ENCODE results near the gene SOX5. TPM values are rescaled to one million over a fixed set of nuclear protein-coding genes. Genes with fewer than 3 reads are reported as not detected.

Gene SOX5
- polyA plus RNA-seq, 6 donors from 2014 or later = 1.7 to 6.3 (median 3.0) TPM; not detected in 1

DNA sequence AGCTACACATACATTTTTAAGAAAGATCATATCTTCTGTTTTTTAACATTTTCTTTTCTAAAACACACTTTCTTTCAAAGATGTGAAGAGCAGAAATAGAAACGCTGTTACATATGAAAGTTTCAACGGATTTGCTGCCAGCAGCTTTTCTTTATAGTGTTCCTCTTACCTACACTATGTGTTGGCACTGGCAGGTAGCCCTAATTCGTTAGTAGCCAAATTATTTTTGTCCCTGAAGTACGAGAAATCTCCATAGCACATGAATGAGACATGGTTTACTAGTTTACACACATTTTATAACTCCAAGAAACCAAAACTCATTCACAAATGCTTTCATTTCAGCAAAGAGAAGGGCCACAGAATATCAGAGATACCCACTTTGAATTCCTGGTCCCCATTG lies 6.6 kb downstream of the SOX5 start:
- Mint-ChIP-seq H3K36me3 (no peaks in the 10 kb centered on the region), H3K4me1 (no peaks in the 10 kb centered on the region), H3K9me3 (no peaks in the 10 kb centered on the region), H3K4me3 (no peak overlapping the region), H3K27ac (no peak overlapping the region), H3K27me3 (peaks cover 0 to 8% (median 0%) of the 10 kb centered on the region in 3 donors)
- no peak for DNase-seq
- ATAC-seq (ENCODE audit: low read depth in 2 of 2) = no peak

DNA sequence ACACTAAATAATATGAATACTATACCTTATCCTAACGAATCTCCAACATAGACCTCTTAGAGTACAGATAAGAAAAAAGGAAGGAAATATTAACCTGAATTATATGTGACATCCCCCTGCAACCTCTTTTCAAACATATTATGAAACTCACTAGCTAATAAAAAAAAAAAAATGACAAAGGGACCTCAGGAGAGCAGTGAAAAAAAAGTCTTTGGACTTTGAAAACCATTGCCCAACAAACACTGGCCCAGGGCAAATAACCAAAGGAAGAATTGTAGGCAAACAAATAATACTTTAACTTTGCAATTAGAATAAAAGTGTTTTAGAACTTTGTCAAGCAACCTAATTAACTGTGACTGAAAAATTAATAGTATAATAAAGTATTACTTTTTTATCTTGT lies 7.7 kb downstream of the SOX5 start:
- Mint-ChIP-seq H3K4me1 (no peaks in the 10 kb centered on the region), H3K36me3 (no peaks in the 10 kb centered on the region), H3K9me3 (no peaks in the 10 kb centered on the region), H3K4me3 (no peak overlapping the region), H3K27me3 (peaks cover 0 to 3% (median 0%) of the 10 kb centered on the region in 3 donors), H3K27ac (no peak overlapping the region)
- no peak for ATAC-seq (ENCODE audit: low read depth in 2 of 2)
- DNase-seq = no peak

- Mint-ChIP-seq H3K27ac (no peak overlapping the region), H3K27me3 (no peaks in the 10 kb centered on the region), H3K36me3 (no peaks in the 10 kb centered on the region), H3K9me3 (no peaks in the 10 kb centered on the region), H3K4me3 (no peak overlapping the region), H3K4me1 (no peaks in the 10 kb centered on the region)
- DNase-seq (no peak), ATAC-seq (ENCODE audit: low read depth in 2 of 2) (no peak)
Measured at GRCh38 chr12:23938422-23938821, 11.0 kb downstream of the SOX5 start.

DNA sequence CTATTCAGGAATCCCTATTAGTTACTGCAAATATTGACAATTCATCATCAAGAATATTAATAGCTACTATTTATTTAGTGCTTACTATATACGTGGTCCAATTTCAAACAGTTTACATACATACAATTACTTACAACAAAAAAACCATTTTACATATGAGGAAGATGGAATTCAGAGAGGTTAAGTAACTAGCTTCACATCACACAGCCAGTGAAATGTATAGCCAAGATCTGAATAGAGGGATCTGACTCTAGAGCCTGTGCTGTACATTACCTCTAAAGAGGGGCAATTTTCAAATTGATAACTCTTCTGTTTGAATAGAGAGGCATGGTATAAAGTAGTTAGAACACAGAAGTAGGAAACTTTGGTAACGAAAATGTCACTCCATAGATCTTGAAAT lies 18.3 kb downstream of the SOX5 start:
- no peaks in the 10 kb centered on the region for H3K4me1 Mint-ChIP-seq
- ATAC-seq (ENCODE audit: low read depth in 2 of 2) (no peak), DNase-seq (no peak)
- no peaks in the 10 kb centered on the region for H3K27me3 Mint-ChIP-seq
- no peak overlapping the region for H3K4me3 Mint-ChIP-seq
- H3K27ac Mint-ChIP-seq = no peak overlapping the region
- H3K36me3 Mint-ChIP-seq = no peaks in the 10 kb centered on the region
- no peaks in the 10 kb centered on the region for H3K9me3 Mint-ChIP-seq

DNA sequence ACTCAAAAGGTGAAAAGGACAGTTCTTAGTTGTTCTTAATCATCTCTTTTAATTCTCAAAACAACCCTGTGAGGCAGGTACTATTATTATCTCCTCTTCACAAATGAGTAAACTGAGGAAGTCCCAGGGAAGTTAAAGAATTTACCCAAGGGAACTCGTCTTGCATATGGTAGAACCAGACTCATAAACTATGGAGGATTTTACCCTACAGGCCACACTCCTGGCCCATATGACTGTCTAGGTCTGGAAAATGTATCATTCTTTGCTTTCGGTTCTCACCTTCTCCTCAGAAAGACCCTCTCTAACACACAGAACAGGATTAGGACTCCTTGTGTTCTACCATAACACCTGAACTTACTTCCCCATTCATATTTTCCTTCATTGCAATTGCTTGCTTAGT lies 18.9 kb downstream of the SOX5 start:
- Mint-ChIP-seq H3K4me1 (no peaks in the 10 kb centered on the region), H3K9me3 (no peaks in the 10 kb centered on the region), H3K4me3 (no peak overlapping the region), H3K27ac (peak overlapping the region in 1 of 6 donors; percentile 59), H3K27me3 (no peaks in the 10 kb centered on the region), H3K36me3 (no peaks in the 10 kb centered on the region)
- ATAC-seq (ENCODE audit: low read depth in 2 of 2) (no peak), DNase-seq (no peak)

DNA sequence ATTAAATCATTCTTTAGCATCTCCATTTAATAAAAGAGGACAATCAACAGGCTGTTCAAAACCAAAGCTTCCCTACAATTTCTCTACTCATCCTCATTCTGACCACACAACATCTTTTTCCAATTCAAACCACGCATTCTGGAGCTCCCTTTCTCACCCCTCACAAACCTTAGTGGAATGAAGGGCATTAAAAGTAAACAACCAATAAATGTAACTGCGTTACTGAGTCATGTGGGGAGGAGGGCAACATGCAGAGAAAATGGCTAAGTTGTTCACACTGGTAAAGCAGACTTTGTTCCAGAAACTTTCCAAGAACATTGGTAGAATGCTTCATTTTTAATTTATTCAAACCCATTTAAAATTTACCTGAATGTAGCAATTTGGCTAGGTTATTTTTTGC lies 19.6 kb downstream of the SOX5 start:
- H3K9me3 Mint-ChIP-seq = no peaks in the 10 kb centered on the region
- DNase-seq (no peak), ATAC-seq (ENCODE audit: low read depth in 2 of 2) (no peak)
- no peaks in the 10 kb centered on the region for H3K27me3 Mint-ChIP-seq
- no peaks in the 10 kb centered on the region for H3K4me1 Mint-ChIP-seq
- H3K27ac Mint-ChIP-seq = no peak overlapping the region
- no peaks in the 10 kb centered on the region for H3K36me3 Mint-ChIP-seq
- H3K4me3 Mint-ChIP-seq = no peak overlapping the region

DNA sequence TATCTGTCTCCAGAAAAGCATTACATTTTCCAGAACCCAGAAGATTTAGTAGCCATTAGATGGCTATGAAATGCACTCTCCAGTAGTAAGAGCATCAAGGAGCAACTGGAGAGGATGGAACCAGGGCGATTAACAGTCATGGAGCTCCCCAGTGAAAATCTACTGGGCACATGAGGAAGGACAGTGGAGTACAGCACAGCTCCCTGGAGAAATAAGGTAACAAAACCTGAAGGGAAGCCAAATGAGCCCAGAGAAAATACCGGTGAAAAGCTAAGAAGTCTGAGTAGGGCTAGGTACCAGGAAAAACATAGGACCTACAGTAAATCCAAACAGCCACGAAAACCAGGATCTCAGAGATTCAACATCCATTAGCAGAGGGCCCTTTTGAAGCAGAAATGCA lies 21.6 kb downstream of the SOX5 start:
- DNase-seq (no peak), ATAC-seq (ENCODE audit: low read depth in 2 of 2) (no peak)
- no peaks in the 10 kb centered on the region for H3K36me3 Mint-ChIP-seq
- H3K4me3 Mint-ChIP-seq = no peak overlapping the region
- H3K9me3 Mint-ChIP-seq = no peaks in the 10 kb centered on the region
- H3K27ac Mint-ChIP-seq = no peak overlapping the region
- H3K27me3 Mint-ChIP-seq = no peaks in the 10 kb centered on the region
- no peaks in the 10 kb centered on the region for H3K4me1 Mint-ChIP-seq

- H3K4me1 Mint-ChIP-seq = no peaks in the 10 kb centered on the region
Measured at GRCh38 chr12:23921099-23921856, 28.2 kb downstream of the SOX5 start.

DNA sequence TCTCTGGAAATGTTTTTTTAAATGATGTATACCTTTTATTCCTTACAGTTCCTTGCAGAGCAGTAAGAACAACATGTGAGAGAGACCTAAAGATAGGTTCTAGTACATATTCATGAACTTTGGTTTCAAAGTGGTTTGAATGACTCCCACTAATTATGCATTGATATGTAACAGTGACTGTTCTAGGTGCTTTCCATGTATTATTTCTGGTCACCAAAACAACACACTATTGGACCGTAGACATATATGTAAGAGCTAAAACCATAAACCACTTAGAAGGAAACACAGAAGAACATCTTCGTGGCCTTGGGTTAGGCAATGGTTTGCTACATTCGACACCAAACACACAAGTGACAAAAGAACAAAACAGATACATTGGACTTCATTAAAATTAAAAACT lies 37.9 kb downstream of the SOX5 start:
- no peak overlapping the region for H3K27ac Mint-ChIP-seq
- no peak overlapping the region for H3K4me3 Mint-ChIP-seq
- no peaks in the 10 kb centered on the region for H3K9me3 Mint-ChIP-seq
- no peaks in the 10 kb centered on the region for H3K36me3 Mint-ChIP-seq
- DNase-seq (no peak), ATAC-seq (ENCODE audit: low read depth in 2 of 2) (no peak)
- no peaks in the 10 kb centered on the region for H3K4me1 Mint-ChIP-seq
- H3K27me3 Mint-ChIP-seq = no peaks in the 10 kb centered on the region

More at GRCh38 chr12:23921099-23921856, 28.2 kb downstream of the SOX5 start:
- ATAC-seq (ENCODE audit: low read depth in 2 of 2) (no peak), DNase-seq (no peak)
- Mint-ChIP-seq H3K36me3 (no peaks in the 10 kb centered on the region), H3K27ac (peak overlapping the region in 1 of 6 donors; percentile 21), H3K4me3 (no peak overlapping the region), H3K27me3 (no peaks in the 10 kb centered on the region), H3K9me3 (no peaks in the 10 kb centered on the region)

GRCh38 chr12:23909551-23909950 lies 39.9 kb downstream of the SOX5 start:
- Mint-ChIP-seq H3K4me3 (no peak overlapping the region), H3K36me3 (no peaks in the 10 kb centered on the region), H3K4me1 (no peaks in the 10 kb centered on the region), H3K27me3 (no peaks in the 10 kb centered on the region), H3K27ac (no peak overlapping the region), H3K9me3 (no peaks in the 10 kb centered on the region)
- ATAC-seq (ENCODE audit: low read depth in 2 of 2) = no peak
- no peak for DNase-seq

- ATAC-seq (ENCODE audit: low read depth in 2 of 2) = no peak
- Mint-ChIP-seq H3K4me3 (no peak overlapping the region), H3K36me3 (no peaks in the 10 kb centered on the region), H3K27me3 (no peaks in the 10 kb centered on the region), H3K9me3 (peaks cover 0 to 3% (median 0%) of the 10 kb centered on the region in 7 donors), H3K4me1 (no peaks in the 10 kb centered on the region), H3K27ac (no peak overlapping the region)
- no peak for DNase-seq
Measured at GRCh38 chr12:23906329-23906728, 43.1 kb downstream of the SOX5 start.

DNA sequence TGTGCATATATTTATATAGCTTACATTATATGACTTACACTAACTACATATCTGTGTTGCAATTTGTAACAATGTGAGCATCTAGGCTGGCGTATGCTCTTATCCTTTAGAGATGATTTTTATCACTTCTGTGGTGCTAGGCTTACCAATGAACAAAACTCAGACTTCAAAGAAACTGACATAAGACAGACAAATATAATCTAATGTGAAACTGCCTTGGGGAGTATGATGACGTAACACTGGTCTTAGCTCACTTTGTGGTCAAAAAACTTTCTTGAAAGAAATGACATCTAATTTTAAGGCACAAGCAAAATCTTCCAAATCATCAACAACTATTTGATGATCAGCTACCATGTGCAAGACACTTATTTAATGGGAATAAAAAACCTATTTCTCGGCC lies 50.0 kb downstream of the SOX5 start:
- Mint-ChIP-seq H3K27ac (no peak overlapping the region), H3K9me3 (peaks cover 0 to 6% (median 2%) of the 10 kb centered on the region in 7 donors), H3K4me3 (no peak overlapping the region), H3K4me1 (no peaks in the 10 kb centered on the region), H3K36me3 (no peaks in the 10 kb centered on the region), H3K27me3 (no peaks in the 10 kb centered on the region)
- no peak for DNase-seq
- no peak for ATAC-seq (ENCODE audit: low read depth in 2 of 2)

- Mint-ChIP-seq H3K27me3 (no peaks in the 10 kb centered on the region), H3K4me3 (no peak overlapping the region), H3K27ac (no peak overlapping the region), H3K9me3 (peaks cover 0 to 6% (median 2%) of the 10 kb centered on the region in 7 donors), H3K36me3 (no peaks in the 10 kb centered on the region), H3K4me1 (no peaks in the 10 kb centered on the region)
- DNase-seq (no peak), ATAC-seq (ENCODE audit: low read depth in 2 of 2) (no peak)
Measured at GRCh38 chr12:23898121-23898520, 51.3 kb downstream of the SOX5 start.

DNA sequence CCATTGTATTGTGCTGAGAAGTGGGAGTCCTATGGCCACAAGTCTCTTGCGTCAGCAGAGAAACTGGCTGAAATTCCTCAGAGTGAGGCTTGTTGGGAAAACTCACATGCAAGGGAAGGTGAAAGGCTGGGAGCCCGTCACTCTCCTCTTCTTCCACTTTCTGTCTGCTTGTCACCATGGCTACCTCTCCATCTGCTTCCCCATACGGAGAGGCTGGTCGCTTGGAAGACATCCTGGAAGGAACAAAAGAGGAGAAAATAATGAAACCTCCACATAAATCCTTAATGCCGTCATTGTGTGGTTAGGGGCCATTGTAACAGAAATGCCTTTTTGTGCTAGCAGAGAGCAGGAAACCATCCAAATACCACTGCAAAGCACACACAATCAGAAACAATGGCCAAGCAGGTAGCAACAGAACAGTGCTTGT lies 53.7 kb downstream of the SOX5 start:
- H3K27me3 Mint-ChIP-seq = no peaks in the 10 kb centered on the region
- no peak overlapping the region for H3K4me3 Mint-ChIP-seq
- H3K4me1 Mint-ChIP-seq = no peaks in the 10 kb centered on the region
- H3K36me3 Mint-ChIP-seq = no peaks in the 10 kb centered on the region
- DNase-seq = no peak
- H3K9me3 Mint-ChIP-seq = peaks cover 0 to 2% (median 0%) of the 10 kb centered on the region in 7 donors
- ATAC-seq (ENCODE audit: low read depth in 2 of 2) = no peak
- no peak overlapping the region for H3K27ac Mint-ChIP-seq

- H3K27me3 Mint-ChIP-seq = no peaks in the 10 kb centered on the region
- H3K27ac Mint-ChIP-seq = no peak overlapping the region
- no peaks in the 10 kb centered on the region for H3K9me3 Mint-ChIP-seq
- H3K4me1 Mint-ChIP-seq = no peaks in the 10 kb centered on the region
- DNase-seq (no peak), ATAC-seq (ENCODE audit: low read depth in 2 of 2) (no peak)
- no peaks in the 10 kb centered on the region for H3K36me3 Mint-ChIP-seq
- H3K4me3 Mint-ChIP-seq = no peak overlapping the region
Measured at GRCh38 chr12:23893611-23894010, 55.9 kb downstream of the SOX5 start.

All from naive B cell (primary cell).